ENCODE data around the gene TSR2.
"Not testable (repeated sequence)": the region's sequence is repeated elsewhere in the genome, so short reads cannot be mapped to it uniquely, and the experiment has no call there.

The TSR2 gene

GRCh38 chrX:54473993-54474859 lies 34.0 kb downstream of the TSR2 start:
- DNase-seq, result no peak

- no peak for DNase-seq
Observed at GRCh38 chrX:54479136-54480111, 39.2 kb downstream of the TSR2 start.

DNA sequence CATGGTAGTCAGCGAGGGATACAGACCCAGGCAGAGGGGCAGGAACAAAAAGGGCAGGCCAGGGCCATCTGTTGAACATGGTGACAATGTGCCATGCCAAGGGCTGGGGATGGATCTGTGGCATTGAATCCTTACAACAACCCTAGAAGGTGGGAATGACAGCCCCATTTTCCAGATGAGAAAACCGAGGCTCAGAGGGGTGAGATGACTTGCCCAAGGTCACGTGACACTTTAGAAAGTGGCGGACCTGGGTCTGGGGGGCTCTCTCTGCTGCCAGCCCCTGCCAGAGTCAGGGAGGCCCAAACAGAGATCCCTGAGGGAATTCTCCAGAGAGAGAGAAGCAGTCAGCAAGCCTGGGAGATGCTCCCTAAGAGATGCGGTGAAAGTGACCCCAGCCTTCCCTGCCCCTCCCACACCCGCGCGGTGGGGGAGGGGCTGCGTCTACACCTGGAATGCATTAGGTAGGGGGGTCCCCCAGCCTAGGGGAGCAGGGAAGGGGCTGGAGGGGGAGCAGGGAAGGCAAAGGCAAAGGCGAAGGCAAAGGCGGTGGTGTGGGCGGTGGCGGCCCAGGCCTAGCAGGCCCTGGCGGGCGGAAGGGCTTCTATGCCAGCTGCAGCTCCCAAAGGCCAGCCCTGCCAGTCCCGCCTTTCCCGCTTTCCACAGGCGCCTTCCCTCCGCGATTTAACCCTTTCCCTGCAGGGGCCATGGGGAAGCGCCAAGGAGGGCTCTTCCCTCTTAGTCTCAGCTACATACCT lies 42.8 kb downstream of the TSR2 start:
- DNase-seq, result no peak

DNA sequence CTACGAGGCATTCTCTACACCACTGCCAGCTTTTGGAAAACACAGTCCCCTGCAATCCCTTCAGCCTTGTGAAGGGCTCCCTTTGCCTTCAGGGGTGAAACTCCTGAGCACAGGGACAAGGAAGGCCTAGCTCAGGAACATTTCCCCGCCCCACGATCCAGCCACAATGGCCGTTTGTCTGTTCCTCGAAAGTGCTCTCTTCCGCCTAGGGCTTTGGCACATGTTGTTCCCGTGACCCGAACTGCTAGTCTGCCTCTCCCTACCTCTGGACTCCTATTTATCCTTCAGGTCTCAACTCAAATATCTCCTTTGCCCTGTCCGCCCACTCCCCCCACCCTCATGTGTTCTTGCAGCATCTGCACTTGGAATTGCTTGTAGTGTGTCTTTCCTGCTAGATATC lies 43.7 kb downstream of the TSR2 start:
- no peak for DNase-seq

- no peak for DNase-seq
Observed at GRCh38 chrX:54484666-54485065, 44.5 kb downstream of the TSR2 start.

GRCh38 chrX:54489819-54490218 lies 49.6 kb downstream of the TSR2 start:
- not testable (repeated sequence) for DNase-seq

DNA sequence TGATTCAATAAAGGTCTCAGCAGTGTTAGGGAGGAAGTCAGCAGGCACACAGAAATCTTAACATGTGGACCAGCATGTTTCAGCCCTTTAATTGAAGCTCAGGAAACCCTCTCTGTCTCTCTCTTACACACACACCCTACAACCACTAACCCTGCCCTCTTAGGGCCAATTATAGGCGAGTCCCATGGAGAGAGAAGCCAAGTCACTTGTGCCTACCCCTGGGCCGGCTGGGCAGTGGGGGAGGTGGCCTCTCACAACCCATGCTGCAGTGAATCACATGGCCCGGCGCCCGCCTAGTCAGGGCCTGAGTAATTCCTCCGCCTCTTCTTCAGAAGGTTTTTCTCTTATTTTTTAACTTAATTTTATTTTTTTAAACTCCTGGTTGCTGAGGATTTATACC lies 52.1 kb downstream of the TSR2 start:
- no peak for DNase-seq

- DNase-seq, result no peak
Observed at GRCh38 chrX:54494166-54494988, 54.2 kb downstream of the TSR2 start.

All from NCI-H446 treated with DMSO at 0.1 percent for 48 hours (cell line).